ENCODE results near the gene POU6F1.

DNA sequence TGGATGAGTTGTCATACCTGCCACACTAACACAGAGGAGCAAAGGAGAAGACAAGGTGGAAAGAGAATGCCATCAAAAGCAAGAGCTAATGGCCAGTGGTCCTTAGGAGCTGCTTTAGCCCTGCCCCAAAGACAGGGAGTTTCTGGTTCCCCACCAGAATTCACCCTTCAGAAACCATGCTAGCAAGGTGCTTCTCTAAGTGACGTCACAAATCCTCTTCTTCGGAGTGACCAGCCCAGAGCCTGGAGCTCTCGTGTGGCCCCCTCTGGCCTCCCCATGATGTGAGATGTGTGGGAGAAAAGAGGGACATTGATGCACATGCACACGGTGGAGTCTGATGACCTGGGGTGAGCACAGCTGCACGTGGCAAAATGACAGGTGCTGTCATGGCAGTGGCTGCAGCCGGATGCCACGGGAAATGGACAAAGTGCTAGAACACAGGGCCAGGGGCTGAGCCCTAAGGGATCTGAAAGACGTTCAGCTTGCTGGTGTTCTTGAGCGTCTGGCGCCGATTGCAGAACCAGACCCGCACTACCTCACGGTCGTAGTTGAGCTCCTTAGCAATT is 28.0 kb downstream of the POU6F1 start:
- TF ChIP-seq, protein P1, sequence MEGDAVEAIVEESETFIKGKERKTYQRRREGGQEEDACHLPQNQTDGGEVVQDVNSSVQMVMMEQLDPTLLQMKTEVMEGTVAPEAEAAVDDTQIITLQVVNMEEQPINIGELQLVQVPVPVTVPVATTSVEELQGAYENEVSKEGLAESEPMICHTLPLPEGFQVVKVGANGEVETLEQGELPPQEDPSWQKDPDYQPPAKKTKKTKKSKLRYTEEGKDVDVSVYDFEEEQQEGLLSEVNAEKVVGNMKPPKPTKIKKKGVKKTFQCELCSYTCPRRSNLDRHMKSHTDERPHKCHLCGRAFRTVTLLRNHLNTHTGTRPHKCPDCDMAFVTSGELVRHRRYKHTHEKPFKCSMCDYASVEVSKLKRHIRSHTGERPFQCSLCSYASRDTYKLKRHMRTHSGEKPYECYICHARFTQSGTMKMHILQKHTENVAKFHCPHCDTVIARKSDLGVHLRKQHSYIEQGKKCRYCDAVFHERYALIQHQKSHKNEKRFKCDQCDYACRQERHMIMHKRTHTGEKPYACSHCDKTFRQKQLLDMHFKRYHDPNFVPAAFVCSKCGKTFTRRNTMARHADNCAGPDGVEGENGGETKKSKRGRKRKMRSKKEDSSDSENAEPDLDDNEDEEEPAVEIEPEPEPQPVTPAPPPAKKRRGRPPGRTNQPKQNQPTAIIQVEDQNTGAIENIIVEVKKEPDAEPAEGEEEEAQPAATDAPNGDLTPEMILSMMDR (IDR thresholded peaks at IDR 0.05; ENCODE audit: low read depth, low read length): no peak
- TF ChIP-seq MYC (IDR thresholded peaks at IDR 0.05; ENCODE audit: low read depth, low read length): no peak
- no peak for TF ChIP-seq POLR2A (IDR thresholded peaks at IDR 0.05; ENCODE audit: extremely low read depth, insufficient read length)

Measured in NB4 (cell line).